ENCODE data around the gene RALY.
A peak's percentile ranks its signal among the peaks of the same experiment; 100 is the strongest.

The RALY gene

DNA sequence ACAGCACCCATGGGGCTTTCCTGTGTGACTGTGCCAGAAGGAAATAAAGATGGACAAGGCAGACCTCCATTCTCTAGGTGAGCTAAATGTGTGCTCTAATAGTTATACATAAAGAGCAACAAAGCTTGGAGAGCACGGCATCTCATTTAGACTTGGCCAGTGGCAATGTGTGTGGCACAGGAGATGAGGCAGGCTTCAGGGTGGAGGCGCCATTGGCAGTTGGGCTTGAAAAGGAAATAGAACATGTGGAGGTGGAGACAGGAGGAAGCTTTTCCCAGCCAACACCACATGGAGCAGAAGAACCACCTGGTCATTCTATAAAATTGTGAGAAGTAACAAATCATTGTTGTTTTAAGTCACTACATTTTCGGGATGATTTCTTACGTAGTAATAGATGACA lies 3.6 kb upstream of the RALY start:
- no peak for DNase-seq

DNA sequence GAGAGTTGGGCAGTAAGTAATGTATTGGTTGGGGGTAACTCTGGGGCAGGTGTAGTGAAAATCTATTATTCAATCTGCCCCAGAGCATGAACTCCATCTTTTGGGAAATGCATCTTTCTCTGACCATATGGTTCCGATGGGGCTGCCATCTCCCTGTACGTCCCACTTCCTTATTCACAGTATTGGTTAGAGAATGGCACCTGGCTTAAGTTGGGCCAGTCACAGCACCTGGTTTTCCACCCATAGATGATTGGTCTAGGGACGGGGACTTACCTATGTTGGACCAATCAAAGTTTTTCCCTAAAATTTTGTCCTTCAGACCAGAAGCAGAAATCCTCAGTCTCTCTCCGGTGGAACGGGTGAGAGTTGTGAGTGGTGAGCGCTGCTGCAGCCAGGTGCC lies 2.2 kb upstream of the RALY start:
- no peak for DNase-seq

DNA sequence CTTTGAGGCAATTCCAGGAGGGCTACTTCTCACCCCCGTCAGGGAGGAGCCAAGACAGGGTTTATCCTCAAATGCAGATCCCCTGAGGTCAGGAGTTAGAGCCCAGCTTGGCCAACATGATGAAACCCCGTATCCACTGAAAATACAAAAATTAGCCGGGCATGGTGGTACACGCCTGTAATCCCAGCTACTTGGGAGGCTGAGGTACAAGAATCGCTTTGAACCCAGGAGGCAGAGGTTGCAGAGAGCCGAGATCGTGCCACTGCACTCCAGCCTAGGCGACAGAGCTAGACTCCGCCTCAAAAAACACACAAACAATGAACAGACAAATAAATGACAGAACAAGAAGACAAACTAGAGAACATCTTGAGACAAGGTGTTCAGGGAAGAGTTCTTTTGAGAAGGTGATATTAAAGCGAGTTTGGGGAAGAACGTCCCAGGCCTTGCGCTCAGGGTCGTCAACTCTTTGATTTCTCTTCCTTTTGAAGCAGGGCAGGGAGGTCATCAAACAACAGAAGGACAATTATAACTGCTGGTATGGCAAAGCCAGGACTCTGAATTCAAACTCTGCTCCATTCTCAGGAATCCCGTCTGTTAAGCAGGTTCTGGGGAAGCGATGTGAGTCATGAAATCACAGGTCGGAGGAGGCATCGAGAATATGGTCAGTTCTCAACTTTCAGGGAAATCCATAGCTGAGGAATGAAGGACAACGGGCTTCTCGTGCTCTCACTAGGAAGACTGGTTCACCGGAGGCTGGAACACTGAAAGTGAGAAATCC lies 1.4 kb upstream of the RALY start:
- no peak for DNase-seq

DNA sequence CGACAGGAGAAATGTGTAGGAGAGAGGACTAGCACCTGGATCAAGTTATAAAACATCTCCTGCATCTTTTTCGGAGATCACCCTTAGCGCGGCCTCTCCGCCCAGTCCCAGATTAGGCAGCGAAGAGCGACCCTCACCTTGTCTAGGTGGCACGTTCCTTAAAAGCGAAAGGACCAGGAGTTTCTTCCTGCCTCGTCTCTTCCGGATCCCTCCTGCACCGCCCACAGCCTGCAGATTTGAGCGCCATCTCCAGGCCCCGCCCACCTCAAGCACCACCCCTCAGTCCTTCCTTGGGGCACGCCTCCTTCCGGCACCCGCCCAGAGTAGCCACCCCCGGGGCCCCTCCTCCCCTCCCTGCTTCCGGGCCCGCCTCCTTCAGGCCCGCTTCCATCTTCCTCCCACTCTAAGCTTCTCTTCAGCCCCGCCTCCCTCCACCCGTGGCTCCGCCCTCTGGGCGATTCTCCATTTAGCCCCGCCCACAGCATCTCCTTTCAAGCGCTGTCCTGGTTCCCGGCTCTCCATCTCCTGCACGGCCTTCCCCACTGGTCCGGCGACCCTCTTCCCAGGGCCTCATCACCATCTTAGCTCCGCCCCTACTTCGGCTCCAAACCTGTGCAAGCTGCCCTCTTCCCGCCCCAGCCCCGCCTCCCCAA lies 662 bp upstream of the RALY start:
- DNase-seq = peak; percentile 99

DNA sequence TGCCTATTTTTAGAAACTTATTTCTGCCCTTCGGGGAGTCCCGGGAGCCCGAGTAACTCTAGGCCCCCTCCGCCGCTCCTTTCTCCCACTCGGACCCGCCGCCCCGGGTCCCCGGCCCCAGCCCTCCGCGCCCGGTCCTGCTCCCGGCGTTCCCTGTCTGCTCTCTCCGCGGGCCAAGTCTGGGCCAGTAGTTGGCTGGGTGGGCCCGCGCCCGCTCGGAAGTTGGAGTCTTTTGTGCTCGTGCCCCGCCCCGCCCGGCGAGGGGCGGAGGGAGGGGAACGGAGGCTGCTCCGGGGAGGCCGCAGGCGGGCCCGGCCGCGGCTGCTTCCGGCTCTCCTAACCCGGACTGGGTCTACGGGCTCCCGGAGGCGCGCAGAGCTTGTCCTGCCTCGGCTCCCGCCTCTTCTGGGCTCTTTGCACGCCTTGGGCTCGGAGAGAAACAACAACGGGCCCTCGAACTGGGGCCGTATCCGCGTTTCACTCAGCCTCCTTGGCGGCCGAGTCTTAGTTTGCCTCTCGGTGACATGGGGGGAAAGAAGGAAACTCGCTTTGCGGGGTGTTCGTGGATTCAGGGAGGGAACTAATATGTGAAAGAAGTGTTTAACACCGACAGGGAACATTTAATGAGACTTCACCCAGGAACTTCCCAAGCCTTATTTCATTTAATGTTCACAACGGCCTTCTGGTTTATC lies 657 bp downstream of the RALY start:
- DNase-seq = peak; percentile 76 to 79

DNA sequence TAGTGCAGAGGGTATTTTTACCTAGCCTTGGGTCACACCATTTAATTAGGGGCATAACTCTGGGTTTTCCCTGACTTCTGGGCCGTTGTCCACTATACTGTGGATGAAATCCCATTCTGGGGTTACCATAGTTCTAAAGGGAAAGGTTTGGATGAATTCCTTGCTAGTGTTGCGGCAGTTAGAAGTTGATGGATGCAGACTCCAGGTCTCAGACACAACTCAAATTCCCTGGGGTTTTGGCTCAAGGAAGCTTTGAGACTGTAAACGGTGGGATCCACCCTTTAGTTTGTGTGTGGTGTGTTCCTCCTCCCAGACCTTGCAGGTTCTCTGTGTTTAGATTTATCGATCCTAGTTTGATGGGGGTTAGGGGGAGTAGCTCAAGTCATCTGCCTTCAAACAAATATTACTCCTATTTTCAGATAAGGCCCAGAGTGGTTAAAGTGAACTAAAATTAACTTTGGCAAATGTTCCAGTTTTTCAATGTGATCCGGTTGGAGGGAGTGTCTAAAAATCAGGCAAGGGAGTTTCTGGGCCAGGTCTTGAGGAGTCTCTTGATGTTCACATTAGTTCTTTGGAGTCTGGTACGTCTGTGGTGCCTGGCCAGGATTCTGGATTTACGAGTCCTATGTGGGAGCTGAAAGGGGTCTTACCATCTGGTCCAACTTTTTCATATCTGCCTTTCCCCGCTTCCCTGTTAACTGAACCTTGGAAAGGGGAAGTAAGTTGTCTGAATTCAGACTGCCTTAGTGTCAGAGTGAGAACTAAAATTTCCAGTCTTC lies 1.5 kb downstream of the RALY start:
- no peak for DNase-seq

DNA sequence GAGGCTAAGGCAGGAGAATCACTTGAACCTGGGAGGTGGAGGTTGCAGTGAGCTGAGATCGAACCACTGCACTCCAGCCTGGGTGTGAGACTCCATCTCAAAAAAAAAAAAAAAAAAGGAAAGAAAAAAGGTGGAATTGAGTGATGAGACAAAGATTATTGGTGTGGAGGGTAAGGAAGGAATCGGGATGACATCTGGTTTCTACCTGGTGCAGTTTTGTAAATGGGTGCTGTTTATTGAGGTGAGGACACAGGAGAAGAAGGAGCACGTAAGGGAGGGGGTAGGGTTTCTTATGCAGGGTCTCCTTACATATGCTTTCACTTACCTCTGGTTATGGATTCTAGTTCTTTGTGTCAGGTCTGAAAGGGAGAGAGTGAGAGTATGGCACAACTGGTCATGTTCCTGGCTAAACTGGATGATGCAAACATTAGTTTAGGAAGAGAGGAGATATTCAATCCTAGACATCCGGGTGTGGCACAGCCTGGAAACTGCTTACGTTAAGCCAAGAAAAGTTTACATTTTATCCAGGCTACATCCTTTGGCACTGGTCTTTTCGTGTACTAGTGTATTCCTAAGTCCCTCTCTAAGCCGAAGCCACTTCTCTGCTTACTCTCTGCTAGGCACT lies 5.4 kb downstream of the RALY start:
- no peak for DNase-seq

DNA sequence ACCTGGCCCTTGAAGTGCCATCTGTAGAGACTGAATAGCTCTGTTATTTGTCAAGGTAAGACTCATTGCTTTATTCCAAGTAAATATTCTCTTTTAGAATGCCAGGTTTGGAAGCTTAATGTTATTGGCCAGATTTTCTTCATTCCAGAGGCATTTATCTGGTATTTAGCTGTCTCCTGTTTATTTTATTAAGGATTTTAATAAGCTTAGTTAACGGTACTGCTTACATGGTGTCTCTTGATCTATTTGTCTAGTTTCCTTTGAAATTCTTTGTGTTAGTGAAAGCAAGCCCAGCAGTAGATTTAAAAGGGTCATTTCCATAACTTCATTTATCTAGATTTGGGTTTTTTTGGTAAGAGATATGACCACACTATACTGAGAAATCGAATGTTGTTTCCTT lies 7.7 kb downstream of the RALY start:
- DNase-seq = no peak

DNA sequence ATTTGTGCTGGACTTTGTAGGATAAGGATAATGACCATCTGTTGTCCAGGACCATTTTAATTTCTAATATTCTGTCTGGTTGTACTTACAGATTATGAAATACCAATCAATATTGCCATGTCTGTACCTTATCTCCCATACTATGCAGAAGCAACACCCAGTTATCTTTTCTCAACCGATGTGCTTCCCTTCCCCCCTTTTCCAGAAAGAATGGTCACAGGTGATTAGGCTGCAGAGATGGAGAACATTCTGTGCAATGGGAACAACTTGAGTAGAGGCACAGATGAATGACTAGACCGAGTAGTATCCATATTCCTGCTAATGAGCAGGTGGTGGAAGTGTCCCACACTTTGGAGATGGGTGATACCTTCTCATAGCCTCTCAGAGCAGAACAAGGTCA lies 10.5 kb downstream of the RALY start:
- DNase-seq = no peak

DNA sequence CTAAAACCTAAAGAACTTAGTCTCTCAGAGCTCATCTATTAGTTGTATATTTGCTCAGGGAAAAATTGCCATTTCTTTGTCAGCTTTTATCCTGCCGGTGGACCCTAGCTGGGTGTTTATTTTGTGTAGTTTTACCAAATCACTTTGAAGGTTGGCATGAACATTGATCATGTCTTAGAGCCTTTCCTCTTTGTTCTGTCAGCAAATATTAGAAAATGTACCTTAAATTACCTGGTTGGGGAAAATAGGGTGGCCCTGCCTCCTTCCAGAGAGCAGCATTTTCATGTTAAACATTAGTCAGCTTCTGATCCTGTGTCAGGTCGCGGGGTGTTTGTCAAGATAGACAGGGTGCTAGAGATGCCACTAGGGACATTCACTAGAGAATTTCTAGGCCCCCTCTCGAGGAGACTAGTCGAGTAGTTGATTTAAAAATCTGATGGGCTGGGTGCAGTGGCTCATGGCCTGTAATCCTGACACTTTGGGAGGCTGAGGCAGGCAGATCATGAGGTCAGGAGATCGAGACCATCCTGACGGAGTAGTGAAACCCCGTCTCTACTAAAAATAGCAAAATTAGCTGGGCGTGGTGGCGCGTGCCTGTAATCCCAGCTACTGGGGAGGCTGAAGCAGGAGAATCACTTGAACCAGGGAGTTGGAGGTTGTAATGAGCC lies 11.2 kb downstream of the RALY start:
- DNase-seq = no peak

DNA sequence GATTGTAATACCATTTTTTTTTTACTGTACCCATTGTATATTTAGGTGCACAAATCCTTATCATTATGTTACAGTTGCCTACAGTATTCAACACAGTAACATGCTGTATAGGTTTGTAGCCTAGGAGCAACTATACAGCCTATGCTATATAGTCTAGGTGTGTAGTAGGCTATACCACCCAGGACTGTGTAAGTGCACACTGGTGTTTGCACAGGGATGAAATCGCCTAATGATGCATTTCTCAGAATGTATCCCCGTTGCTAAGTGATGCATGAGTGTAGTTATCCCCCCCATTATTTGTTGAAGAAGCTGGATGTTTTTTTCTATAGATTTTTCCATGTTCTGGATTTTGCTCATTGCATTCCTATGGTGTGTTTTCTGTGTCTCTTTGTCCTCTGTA lies 12.9 kb downstream of the RALY start:
- no peak for DNase-seq

DNA sequence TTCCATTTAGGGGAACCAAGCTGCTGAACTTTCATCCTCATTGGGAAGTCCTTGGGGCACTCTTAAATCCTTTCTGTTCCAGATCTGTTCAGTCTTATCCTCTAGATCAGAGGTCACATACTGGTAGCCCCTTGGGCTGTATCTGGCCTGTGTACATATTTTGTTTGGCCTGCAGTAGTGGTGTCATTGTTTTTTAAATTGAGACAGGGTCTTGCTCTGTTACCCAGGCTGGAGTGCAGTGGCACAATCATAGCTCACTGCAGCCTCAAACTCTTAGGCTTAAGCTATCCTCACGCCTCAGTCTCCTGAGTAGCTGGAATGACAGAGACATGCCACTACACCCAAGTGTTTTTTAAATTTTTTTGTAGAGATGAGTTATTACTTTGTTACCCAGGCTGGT lies 14.8 kb downstream of the RALY start:
- no peak for DNase-seq

DNA sequence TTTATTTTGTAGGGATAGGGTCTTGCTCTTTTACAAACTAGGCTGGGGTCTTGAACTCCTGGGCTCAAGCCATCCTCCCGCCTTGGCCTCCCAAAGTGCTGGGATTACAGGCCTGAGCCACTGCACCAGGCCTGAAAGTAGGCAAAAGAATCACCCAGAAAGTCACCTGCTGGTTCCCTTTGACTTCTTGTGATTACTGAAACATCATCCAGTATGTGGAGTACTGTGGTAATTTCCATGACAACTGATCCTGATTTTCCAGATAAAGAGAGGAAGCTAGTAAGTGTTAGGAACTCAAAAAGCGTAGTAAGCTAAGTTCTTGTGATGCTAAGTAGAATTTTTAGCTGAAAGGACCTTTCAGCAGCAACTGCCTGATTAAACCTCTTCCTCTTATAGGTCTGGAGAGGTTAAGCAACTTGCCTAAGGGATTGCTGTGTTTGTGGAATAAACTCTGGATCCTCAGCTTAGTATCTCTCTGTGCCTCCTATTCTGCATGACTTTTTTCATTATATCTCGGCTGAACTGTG lies 16.8 kb downstream of the RALY start:
- no peak for DNase-seq

DNA sequence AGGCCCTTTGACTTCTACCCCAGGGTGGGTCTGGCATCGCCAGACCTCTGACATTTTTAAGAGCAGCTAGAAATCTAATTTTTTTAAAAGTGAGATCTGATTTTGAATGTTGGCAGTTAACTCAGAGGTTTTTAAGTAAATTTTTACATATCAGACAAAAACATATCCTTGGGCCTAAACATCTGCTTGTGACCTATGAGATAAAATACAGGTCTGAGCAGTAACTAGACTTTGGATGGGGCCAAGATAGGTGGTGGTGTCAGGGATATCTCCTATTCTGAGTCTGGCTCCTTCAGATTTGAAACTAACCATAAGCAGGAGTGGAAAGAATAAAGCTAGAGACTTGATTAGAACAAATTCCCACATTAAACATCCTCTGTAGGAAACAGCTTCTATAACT lies 17.6 kb downstream of the RALY start:
- DNase-seq = no peak

DNA sequence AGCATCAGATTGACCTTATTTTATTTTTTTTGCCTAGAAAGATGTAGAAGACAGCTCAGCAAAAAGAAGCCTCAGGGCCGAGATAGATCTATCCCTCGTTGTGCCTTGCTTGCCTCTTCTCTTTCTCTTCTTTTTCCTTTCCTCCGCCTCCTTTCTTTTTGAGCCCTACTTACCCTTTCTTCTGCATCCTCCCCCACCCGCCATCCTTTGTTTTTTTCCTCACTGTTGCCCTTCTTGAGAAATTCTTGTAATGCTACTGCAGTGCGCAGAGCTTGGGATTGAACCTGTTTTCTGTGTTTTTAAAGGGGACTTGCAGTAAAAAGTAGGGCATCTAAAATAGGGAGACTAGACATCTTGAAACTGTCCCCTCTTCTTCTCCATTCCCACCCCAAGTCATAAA lies 18.6 kb downstream of the RALY start:
- DNase-seq = no peak

DNA sequence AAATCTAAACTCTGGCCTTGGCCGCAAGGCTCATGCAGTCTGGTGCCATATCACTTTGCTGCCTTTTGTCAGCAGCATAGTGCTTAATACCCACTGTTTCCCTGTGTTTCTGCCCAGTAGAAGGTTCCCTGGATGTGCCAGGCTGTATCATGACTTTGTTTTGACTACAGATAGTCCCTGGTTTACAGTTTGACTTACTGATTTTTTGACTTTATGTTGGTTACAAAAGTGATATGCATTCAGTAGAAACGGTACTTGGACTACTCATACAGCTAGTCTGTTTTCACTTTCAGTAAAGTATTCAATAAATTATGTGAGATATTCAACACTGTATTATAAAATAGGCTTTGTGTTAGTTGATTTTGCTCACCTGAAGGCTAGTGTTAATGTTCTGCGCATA lies 19.0 kb downstream of the RALY start:
- DNase-seq = no peak

DNA sequence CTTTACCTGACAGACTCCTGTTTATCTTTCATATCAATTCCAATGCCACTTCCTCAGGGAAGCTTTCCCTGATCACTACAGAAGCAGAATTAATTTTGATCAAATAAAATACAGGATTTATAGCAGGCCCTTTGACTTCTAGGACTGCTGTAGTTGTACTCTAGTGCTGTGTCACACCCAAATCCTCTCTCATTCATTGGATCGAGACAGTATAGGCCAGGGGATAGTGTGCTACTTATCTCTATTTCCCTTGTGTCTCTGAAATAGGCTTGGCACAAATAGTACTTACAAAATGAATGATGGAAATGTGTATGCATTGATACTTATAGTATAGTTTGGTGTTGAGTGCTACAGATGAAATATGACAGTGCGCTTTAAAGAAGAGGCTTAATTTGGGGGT lies 19.8 kb downstream of the RALY start:
- no peak for DNase-seq

DNA sequence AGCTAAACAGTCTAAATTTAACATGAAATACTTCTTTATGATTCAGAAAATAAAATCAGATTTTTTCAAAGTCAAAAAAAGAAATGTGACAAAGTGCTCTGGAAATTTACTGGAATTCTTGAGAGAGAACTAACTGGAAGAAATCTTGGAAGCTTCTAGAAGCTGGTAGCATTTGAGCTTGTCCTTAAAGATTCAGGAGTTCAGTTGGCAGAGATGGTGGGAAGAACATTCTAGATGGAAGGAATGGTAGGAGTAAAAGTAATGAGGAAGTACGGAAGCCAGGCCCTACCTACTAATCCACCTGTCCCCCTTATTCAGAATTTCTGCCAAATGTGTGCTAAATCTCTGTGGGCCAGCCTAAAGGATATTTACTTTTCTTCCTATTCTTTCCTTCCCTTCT lies 21.2 kb downstream of the RALY start:
- no peak for DNase-seq

DNA sequence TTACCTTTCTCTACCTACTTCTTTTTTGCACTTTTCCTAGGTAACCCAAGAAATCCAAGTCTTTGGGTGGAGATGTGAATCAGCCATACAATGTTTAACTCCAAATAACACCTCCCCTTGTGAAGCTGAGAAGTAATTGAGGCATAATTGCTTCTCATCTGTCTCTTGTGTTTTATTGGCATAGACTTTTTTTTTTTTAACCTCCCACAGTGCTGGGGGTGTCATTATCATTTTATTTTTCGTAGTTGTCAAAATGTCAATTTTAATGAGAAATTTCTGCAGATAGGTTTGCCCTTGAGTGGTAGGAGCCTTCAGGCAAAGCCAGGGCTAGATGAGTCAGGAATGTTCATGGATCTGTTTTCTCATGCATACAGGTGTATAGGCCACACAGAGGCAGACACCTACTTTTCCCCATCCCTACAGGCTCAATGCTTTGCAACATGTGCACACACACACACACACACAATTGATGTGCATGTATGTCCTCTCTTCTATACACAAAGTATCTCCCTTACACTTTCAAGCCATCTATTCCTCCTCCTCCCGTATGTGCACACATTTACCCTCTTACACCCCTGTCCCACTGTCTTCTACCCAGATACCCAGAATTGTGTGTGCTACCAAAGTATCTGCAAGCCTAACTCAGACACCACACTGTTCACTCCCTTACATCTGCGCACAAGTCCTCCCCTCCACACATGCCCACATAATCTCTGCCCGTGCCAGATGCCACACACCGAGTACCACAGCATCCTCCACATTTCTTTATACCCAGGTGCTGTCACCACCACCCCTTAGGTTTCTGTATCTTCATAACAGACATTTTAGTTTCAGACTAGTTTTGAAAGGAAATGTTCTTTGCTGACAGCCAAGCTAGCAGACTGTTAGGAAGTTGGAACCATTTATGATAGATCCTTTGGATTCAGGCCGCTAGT lies 22.0 kb downstream of the RALY start:
- no peak for DNase-seq

DNA sequence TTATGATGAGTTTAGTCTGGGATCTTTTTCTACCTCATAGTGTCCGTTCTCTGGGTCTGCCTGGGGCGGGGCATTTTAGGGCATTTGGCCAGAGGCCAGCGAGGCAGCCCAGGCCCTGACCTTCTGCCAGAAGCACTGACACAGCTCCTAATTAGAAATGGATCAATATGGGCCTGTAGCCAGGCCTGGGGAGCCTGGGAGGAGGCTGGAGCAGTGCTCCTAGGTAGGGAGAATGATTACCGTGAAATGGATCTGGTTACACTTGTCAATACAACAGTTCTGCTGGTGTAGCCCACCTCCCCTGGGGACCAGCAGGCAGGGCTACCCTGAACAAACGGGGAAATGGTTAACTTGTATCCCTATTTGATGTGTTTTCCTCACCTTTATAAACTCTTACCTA lies 23.0 kb downstream of the RALY start:
- DNase-seq = no peak

DNA sequence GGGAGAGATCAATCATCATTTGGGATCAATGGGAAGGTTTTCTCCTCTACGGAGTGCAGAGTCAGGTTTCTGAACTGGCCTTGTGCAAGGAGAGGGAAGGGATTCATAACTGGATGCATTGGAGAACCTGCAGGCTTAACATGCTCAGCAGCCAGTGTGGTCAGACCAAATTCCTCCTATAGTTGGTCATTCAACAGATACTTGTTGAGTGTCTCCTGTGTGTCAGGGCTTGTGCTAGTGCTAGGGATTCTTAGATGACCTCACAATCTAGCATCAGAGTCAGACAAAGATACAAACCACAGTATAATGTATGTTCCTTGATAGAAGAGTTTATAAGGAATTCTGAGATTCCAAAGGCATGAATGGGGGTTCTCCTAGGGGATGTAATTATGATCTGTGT lies 23.9 kb downstream of the RALY start:
- DNase-seq = no peak
